HG03457 (cell line): Measurements from ENCODE around the gene SLC25A21.

Experiments used
- ATAC-seq: cut with Tn5 transposase; IDR thresholded peaks from one replicate; pipeline ENCODE4 v1.9.1; 2021; ENCODE audit warnings: moderate number of reproducible peaks; ENCODE audit not compliant: unreplicated experiment

The SLC25A21 gene

DNA sequence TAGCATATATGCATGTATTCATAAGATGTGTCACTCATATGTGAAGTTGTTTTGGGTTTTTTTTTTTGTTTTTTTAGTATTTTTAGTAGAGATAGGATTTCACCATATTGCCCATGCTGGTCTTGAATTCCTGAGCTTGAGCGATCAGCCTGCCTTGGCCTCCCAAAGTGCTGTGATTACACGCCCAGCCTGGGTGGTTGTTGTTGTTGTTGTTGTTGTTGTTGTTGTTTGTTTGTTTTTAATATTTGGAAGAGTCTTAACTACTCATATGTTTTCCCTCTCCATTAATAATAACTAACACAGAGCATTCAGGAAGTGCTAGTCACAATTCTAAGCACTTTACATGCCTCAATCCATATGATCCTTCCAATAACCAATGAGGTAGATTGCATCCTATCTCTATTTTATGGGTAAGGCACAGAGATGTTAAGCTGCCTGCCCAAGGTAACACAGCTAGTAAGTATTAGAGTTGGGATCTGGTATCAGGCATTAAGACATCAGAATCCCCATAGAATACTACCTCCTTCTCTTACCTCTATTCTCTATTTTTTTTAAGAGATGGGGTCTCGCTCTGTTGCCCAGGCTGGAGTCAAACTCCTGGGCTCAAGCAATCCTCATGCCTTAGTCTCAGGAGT is 27.6 kb downstream of the SLC25A21 start:
- ATAC-seq = no peak

- ATAC-seq = no peak
Observed at GRCh38 chr14:37143475-37143874, 28.9 kb downstream of the SLC25A21 start.

DNA sequence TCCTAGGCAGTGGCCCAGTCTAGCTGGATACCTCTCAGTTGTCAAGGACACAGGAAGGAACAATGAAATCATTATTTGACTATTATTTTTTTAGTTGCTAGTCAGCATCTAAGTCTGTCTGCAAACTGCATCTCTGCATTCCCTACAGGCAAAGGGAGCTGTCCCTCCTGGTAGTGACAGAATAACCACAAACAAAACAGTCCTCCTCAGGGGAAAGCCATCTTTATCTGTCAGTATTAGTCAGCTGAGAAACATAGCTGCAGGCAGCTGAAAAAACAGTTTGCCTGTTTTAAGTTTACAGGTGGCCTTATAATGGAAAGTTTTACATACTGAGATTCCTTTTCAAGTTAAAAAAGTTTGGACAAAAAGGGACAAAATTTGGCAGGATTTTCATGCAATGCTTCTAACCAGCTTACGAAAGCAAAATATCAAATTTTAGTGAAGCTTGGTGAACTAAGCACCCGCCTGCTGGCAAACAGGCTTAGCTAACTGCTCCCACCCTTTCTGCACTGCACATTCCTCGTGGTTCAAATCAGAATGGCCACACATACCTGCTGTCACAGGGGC is 29.5 kb downstream of the SLC25A21 start:
- ATAC-seq = no peak

DNA sequence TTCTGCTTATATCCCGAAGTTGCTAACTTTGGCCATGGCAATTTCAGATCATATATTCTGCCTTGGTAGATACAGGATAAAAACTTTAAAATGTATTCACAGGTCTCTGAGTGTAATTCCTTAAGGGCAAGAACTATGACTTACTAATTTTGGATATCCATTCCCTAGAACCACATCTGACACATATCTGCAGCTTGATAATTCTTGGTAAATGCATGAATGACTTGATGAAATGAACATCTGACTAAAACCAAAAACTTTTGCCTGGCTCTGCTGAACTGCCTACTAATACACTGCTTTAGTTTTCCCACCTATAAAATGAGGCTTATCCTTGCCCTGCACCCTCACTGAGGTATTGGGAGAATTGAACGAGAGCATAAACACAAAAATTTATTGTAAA is 32.2 kb downstream of the SLC25A21 start:
- ATAC-seq = no peak

DNA sequence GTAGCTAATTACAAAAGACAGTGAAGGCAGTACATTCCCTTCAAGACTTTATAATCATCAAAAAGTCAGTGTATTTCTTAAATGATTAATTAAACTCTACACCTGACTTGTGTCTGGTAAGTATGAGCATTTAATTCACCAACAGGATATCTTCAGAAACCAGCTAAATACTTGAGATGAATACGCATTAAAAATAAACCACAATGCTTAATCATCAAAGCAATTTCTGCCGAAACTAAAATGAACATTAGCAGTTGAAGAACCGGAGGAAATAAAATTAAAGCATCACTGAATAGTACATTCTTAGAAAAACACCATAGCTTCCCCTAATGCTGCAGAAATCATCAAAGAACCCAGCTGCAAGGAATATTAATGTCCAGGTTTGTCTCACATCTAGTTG is 32.7 kb downstream of the SLC25A21 start:
- ATAC-seq = no peak

GRCh38 chr14:37138898-37139297 is 33.5 kb downstream of the SLC25A21 start:
- ATAC-seq = no peak

GRCh38 chr14:37133284-37133913 is 39.0 kb downstream of the SLC25A21 start:
- no peak for ATAC-seq

DNA sequence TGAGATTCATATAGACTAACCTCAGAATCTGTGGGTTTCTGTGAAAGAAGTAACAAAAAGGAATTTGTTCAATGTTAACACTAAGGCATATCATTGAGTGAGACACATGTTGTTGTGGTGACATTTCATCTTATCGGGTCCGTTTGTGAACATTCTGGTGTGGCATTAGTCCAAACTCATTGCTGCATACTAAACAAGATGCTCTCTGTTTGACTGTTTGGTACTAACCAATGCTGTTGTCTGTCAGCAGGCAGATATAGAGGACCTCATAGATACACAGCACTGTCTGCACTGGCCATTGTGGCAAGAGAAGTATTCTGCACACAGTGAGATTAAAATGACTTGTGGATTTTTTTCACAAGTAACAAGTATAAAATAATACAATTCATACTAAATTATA is 41.2 kb downstream of the SLC25A21 start:
- ATAC-seq = no peak

DNA sequence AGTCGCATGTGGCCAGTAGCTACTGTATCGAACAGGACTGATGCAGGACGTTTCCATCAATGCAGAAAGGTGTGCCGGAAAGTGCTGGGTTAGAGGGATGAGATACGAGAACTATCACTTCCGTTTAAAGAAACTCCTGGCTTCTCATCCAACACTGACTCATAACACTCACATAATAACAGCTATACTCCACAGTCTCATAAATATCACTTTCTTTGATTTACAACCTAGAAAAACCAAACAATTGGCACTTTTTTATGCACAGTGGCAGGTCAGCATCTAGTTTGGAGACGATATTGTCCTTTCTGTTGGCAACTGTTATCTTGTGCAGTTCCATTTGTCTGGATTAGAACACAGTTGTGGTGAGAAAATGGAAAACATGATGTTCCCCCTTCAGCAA is 43.4 kb downstream of the SLC25A21 start:
- no peak for ATAC-seq

GRCh38 chr14:37124614-37125013 is 47.8 kb downstream of the SLC25A21 start:
- ATAC-seq = no peak

DNA sequence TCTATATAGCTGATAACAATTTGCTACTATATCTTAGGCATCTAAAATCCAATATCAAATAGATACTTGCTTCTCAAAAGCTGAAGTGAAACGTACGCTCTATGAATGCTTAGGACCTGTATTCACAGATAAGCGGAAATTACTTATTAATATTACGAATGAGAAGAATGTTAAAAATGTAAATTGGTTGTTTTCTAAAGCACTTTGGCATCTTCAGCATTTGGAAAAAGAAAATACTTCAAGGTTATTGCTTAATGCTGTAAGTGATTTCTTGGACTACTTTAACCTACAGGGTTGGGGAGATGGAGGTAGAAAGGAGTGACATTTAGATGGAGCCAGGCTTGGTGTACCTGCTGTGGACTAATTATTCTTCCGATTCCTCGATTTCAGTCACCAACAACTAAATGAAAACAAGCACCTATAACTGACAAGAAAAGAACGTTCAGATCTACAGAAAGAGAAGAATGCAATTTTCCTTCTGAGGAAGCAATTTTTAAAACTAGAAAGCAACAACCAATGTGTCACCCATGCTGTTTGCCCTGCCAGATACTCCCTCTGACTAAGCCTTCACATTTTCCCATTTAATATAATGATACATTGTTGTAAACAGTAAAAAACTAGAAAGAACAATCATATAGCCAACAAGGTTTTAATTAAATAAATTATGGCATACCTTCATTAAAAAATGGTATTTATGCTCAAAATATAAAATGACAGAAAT is 49.3 kb downstream of the SLC25A21 start:
- no peak for ATAC-seq

DNA sequence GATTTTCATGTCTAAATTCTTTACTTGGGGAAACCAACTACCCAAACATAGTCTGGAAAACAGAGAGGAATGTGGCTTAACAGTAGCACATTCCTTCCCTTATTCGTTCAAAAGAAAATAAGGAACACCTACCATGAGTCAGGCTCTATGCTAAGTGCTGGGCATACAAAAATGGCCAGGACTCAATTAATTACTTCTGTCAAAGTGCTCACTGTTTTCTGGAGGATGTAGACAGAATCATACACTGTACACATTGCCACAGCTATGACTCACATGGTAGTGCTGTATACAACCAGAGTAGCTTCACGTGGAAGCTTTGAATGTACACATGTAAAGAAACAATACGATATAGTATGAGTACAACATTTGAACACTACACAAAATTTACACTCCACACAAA is 50.1 kb downstream of the SLC25A21 start:
- no peak for ATAC-seq

DNA sequence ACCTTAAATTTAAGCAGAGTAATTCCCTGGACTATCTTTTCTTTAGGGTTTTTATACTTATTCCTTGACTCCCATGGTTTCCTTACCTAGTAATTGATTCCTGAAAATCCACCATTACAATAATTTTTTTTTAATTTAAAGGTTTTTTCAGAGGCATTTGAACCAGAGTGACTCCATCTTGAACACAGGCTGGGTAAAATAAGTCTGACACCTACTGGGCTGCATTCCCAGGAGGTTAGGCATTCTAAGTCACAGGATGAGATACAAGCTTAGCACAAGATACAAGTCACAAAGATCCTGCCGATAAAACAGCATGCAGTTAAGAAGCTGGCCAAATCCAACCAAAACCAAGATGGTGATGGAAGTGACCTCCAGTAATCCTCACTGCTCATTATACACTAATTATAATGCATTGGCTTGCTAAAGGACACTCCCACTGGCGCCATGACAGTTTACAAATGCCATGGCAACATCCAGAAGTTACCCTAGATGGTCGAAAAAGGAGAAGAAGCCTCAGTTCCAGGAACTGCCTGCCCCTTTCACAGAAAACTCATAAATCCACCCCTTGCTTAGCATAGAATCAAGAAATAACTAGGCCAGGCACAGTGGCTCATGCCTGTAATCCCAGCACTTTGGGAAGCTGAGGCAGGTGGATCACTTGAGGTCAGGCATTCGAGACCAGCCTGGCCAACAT is 53.6 kb downstream of the SLC25A21 start:
- ATAC-seq = no peak

DNA sequence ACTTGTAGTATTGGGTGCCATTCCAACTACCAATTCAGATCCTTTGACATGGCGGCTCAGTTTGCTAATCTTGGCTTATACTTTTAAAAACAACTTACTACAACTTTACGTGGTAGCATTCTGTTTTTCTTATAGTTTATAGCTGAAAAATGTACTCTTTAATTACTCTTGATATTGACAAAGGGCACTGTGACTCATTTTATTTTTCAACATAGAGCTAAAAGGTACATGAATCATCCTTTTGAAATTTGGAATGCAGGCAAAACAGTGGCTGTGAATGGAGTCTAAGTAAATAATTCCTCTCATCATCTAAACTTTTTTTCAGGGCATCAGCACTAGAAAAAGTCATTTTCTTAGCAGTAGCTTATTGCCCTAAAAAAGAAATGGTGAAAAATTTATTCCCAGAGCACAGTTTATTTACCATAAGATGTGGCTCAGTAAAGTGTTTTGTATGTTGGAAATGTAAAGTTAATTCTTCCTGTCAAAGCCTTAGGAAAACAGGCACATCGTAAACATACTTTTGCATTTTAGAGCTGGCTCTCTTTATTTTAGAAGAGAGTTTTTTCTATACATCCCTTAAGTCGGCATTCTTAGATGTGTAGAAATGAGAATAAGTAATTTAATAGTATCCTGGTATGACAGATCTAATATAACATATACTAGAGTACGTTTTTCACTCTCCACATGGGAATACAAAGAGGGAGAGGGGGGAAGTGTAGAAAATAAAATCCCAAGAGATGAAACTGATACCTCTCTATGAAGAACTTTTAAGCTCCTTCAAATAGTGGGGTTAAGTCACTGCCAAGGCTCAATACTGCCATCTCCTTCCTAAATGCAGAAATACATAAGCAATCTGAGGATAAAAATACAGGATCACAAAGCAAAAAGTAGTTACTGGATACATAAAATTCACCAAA is 55.2 kb downstream of the SLC25A21 start:
- no peak for ATAC-seq

DNA sequence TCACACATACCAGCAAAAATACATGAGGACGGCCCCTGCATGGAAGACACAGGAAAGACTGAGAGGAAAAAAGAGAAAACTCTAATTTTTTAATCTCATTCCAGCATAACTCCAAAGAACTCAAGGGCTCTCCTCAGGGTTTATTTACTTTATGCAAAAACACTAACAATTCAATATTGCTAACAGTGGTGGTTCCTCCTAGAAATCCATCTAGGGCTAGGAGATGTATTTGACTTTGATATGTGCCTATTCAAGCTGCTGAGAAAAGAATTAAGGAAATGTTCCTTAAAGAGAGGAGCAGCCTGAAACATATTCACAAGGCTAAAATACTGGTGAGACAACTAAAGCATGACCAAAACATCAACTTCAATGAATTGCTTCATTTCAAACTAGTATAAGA is 57.0 kb downstream of the SLC25A21 start:
- no peak for ATAC-seq

DNA sequence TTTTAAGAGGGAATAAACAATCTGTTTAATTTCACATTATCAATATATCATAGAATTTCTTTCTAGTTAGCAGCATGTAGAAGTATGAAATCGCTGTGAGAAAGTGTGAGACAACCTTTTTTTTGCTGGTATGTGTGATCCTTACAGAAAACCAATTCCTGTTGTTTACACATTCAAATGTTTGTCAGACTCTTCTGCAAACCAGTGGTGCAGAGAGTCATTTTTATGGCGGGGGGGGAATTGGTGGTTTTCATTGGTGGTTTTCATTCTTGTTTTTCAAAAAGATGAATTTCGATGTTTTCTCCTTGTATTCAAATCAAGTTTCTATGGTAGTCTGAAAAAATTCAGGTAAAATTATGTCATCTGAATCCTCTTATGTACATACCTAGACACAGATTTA is 57.8 kb downstream of the SLC25A21 start:
- no peak for ATAC-seq

- ATAC-seq = no peak
Observed at GRCh38 chr14:37114002-37114401, 58.4 kb downstream of the SLC25A21 start.

- no peak for ATAC-seq
Observed at GRCh38 chr14:37098132-37098531, 74.3 kb downstream of the SLC25A21 start.

GRCh38 chr14:37094502-37094901 is 77.9 kb downstream of the SLC25A21 start:
- ATAC-seq = no peak

DNA sequence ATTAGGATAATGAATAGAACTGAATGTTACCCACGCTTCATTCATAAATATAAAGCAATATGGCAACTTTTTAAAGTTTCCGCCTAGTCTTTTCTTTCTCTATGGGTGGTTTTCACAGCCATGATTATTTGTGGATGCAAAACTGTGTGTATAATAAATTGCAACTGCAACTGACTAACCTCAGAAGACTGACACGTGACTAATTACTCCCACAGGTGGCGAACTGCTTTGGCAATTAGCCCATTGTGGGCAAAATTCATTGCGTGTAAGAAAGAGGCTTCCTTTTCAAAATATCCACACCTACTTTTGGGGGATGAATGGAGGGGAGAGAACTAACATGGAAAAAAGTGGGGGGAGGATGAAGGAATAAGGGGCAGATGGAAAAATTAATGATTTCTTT is 79.0 kb downstream of the SLC25A21 start:
- no peak for ATAC-seq
